GM19397 (cell line): ENCODE data around the gene STPG1.

ENCODE experiments used
- ATAC-seq: cut with Tn5 transposase; IDR thresholded peaks from one replicate; pipeline ENCODE4 v1.9.1; 2021; ENCODE audit warnings: mild to moderate bottlenecking, moderate library complexity; ENCODE audit not compliant: unreplicated experiment

Gene STPG1

GRCh38 chr1:24347159-24347934, 66.2 kb downstream of the STPG1 start:
- no peak for ATAC-seq

- ATAC-seq = no peak
Measured at GRCh38 chr1:24345334-24345733, 68.2 kb downstream of the STPG1 start.

GRCh38 chr1:24344090-24344742, 69.4 kb downstream of the STPG1 start:
- ATAC-seq = no peak

- no peak for ATAC-seq
Measured at GRCh38 chr1:24343412-24344089, 70.0 kb downstream of the STPG1 start.

- no peak for ATAC-seq
Measured at GRCh38 chr1:24341260-24341659, 72.3 kb downstream of the STPG1 start.

- ATAC-seq = no peak
Measured at GRCh38 chr1:24340770-24341169, 72.8 kb downstream of the STPG1 start.

- no peak for ATAC-seq
Measured at GRCh38 chr1:24339996-24340395, 73.6 kb downstream of the STPG1 start.

GRCh38 chr1:24338447-24338846, 75.1 kb downstream of the STPG1 start:
- no peak for ATAC-seq

GRCh38 chr1:24337455-24337854, 76.1 kb downstream of the STPG1 start:
- ATAC-seq = no peak

GRCh38 chr1:24336075-24336474, 77.5 kb downstream of the STPG1 start:
- no peak for ATAC-seq

GRCh38 chr1:24331961-24332673, 81.5 kb downstream of the STPG1 start:
- no peak for ATAC-seq

GRCh38 chr1:24329797-24330543, 83.6 kb downstream of the STPG1 start:
- no peak for ATAC-seq

- ATAC-seq = no peak
Measured at GRCh38 chr1:24329331-24329730, 84.3 kb downstream of the STPG1 start.

GRCh38 chr1:24327891-24328290, 85.7 kb downstream of the STPG1 start:
- no peak for ATAC-seq

GRCh38 chr1:24327486-24327885, 86.1 kb downstream of the STPG1 start:
- ATAC-seq = no peak

- ATAC-seq = no peak
Measured at GRCh38 chr1:24325587-24326449, 87.8 kb downstream of the STPG1 start.

- ATAC-seq = no peak
Measured at GRCh38 chr1:24324903-24325302, 88.7 kb downstream of the STPG1 start.

- ATAC-seq = no peak
Measured at GRCh38 chr1:24323281-24323680, 90.3 kb downstream of the STPG1 start.

- no peak for ATAC-seq
Measured at GRCh38 chr1:24322470-24323177, 91.0 kb downstream of the STPG1 start.
